ENCODE data around the gene ARHGAP11B.
"Not testable (repeated sequence)": the region's sequence is repeated elsewhere in the genome, so short reads cannot be mapped to it uniquely, and the experiment has no call there.

ARHGAP11B gene

GRCh38 chr15:30661154-30661553 lies 35.2 kb downstream of the ARHGAP11B start:
- not testable (repeated sequence) for H3K36me3 ChIP-seq (ENCODE audit: control insufficient read depth, insufficient read depth, low read length)

GRCh38 chr15:30669621-30670020 lies 43.7 kb downstream of the ARHGAP11B start:
- not testable (repeated sequence) for H3K4me1 ChIP-seq (ENCODE audit: control insufficient read depth, insufficient read depth, low read length); H3K9me3 ChIP-seq (ENCODE audit: control insufficient read depth, low read length); H3K27ac ChIP-seq (ENCODE audit: insufficient read depth, low read depth, low read length, poor library complexity, severe bottlenecking); H3K27me3 ChIP-seq (ENCODE audit: control insufficient read depth, insufficient read depth, low read length, poor library complexity, severe bottlenecking); H3K36me3 ChIP-seq (ENCODE audit: control insufficient read depth, insufficient read depth, low read length); H3K4me3 ChIP-seq (ENCODE audit: insufficient read depth, low read depth, low read length)
- WGBS, 2 experiments: 85 to 94% methylated on average over 4 of the region's 4 CpGs

More at GRCh38 chr15:30661154-30661553, 35.2 kb downstream of the ARHGAP11B start:
- 81 to 88% methylated on average over 1 of the region's 1 CpG for WGBS, 2 experiments
- H3K27ac ChIP-seq (ENCODE audit: insufficient read depth, low read depth, low read length, poor library complexity, severe bottlenecking); H3K9me3 ChIP-seq (ENCODE audit: control insufficient read depth, low read length); H3K4me1 ChIP-seq (ENCODE audit: control insufficient read depth, insufficient read depth, low read length); H3K27me3 ChIP-seq (ENCODE audit: control insufficient read depth, insufficient read depth, low read length, poor library complexity, severe bottlenecking); H3K4me3 ChIP-seq (ENCODE audit: insufficient read depth, low read depth, low read length): not testable (repeated sequence)

- WGBS, 2 experiments: 92 to 94% methylated on average over 2 of the region's 2 CpGs
- no peaks in the 10 kb centered on the region for H3K9me3 ChIP-seq (ENCODE audit: control insufficient read depth, low read length)
- peaks cover 6% of the 10 kb centered on the region for H3K36me3 ChIP-seq (ENCODE audit: control insufficient read depth, insufficient read depth, low read length)
- no peak overlapping the region for H3K27ac ChIP-seq (ENCODE audit: insufficient read depth, low read depth, low read length, poor library complexity, severe bottlenecking)
- no peaks in the 10 kb centered on the region for H3K27me3 ChIP-seq (ENCODE audit: control insufficient read depth, insufficient read depth, low read length, poor library complexity, severe bottlenecking)
- H3K4me3 ChIP-seq (ENCODE audit: insufficient read depth, low read depth, low read length): no peak overlapping the region
- H3K4me1 ChIP-seq (ENCODE audit: control insufficient read depth, insufficient read depth, low read length): no peaks in the 10 kb centered on the region
Observed at GRCh38 chr15:30670056-30670455, 44.1 kb downstream of the ARHGAP11B start.

- no peaks in the 10 kb centered on the region for H3K4me1 ChIP-seq (ENCODE audit: control insufficient read depth, insufficient read depth, low read length)
- no peaks in the 10 kb centered on the region for H3K27me3 ChIP-seq (ENCODE audit: control insufficient read depth, insufficient read depth, low read length, poor library complexity, severe bottlenecking)
- no peak overlapping the region for H3K4me3 ChIP-seq (ENCODE audit: insufficient read depth, low read depth, low read length)
- H3K27ac ChIP-seq (ENCODE audit: insufficient read depth, low read depth, low read length, poor library complexity, severe bottlenecking): no peak overlapping the region
- H3K36me3 ChIP-seq (ENCODE audit: control insufficient read depth, insufficient read depth, low read length): peaks cover 6% of the 10 kb centered on the region
- no peaks in the 10 kb centered on the region for H3K9me3 ChIP-seq (ENCODE audit: control insufficient read depth, low read length)
- WGBS, 2 experiments: 96 to 97% methylated on average over 1 of the region's 1 CpG
Observed at GRCh38 chr15:30671309-30671708, 45.4 kb downstream of the ARHGAP11B start.

- Histone ChIP-seq H3K27ac (ENCODE audit: insufficient read depth, low read depth, low read length, poor library complexity, severe bottlenecking) (no peak overlapping the region), H3K4me1 (ENCODE audit: control insufficient read depth, insufficient read depth, low read length) (no peaks in the 10 kb centered on the region), H3K9me3 (ENCODE audit: control insufficient read depth, low read length) (no peaks in the 10 kb centered on the region), H3K27me3 (ENCODE audit: control insufficient read depth, insufficient read depth, low read length, poor library complexity, severe bottlenecking) (no peaks in the 10 kb centered on the region), H3K4me3 (ENCODE audit: insufficient read depth, low read depth, low read length) (no peak overlapping the region), H3K36me3 (ENCODE audit: control insufficient read depth, insufficient read depth, low read length) (peaks cover 3% of the 10 kb centered on the region)
Observed at GRCh38 chr15:30675126-30675525, 49.2 kb downstream of the ARHGAP11B start.

GRCh38 chr15:30675891-30676290 lies 50.0 kb downstream of the ARHGAP11B start:
- H3K4me3 ChIP-seq (ENCODE audit: insufficient read depth, low read depth, low read length); H3K27ac ChIP-seq (ENCODE audit: insufficient read depth, low read depth, low read length, poor library complexity, severe bottlenecking); H3K9me3 ChIP-seq (ENCODE audit: control insufficient read depth, low read length); H3K27me3 ChIP-seq (ENCODE audit: control insufficient read depth, insufficient read depth, low read length, poor library complexity, severe bottlenecking); H3K4me1 ChIP-seq (ENCODE audit: control insufficient read depth, insufficient read depth, low read length); H3K36me3 ChIP-seq (ENCODE audit: control insufficient read depth, insufficient read depth, low read length): not testable (repeated sequence)
- WGBS, 2 experiments: 90 to 94% methylated on average over 3 to 4 of the region's 4 CpGs

GRCh38 chr15:30680997-30681396 lies 55.1 kb downstream of the ARHGAP11B start:
- not testable (repeated sequence) for H3K36me3 ChIP-seq (ENCODE audit: control insufficient read depth, insufficient read depth, low read length); H3K4me1 ChIP-seq (ENCODE audit: control insufficient read depth, insufficient read depth, low read length); H3K27me3 ChIP-seq (ENCODE audit: control insufficient read depth, insufficient read depth, low read length, poor library complexity, severe bottlenecking); H3K9me3 ChIP-seq (ENCODE audit: control insufficient read depth, low read length); H3K4me3 ChIP-seq (ENCODE audit: insufficient read depth, low read depth, low read length); H3K27ac ChIP-seq (ENCODE audit: insufficient read depth, low read depth, low read length, poor library complexity, severe bottlenecking)
- no CpG with 5 or more reads among the region's 3 CpGs for WGBS, 2 experiments

GRCh38 chr15:30685709-30686285 lies 59.9 kb downstream of the ARHGAP11B start:
- not testable (repeated sequence) for H3K9me3 ChIP-seq (ENCODE audit: control insufficient read depth, low read length); H3K27ac ChIP-seq (ENCODE audit: insufficient read depth, low read depth, low read length, poor library complexity, severe bottlenecking); H3K4me1 ChIP-seq (ENCODE audit: control insufficient read depth, insufficient read depth, low read length); H3K27me3 ChIP-seq (ENCODE audit: control insufficient read depth, insufficient read depth, low read length, poor library complexity, severe bottlenecking); H3K4me3 ChIP-seq (ENCODE audit: insufficient read depth, low read depth, low read length); H3K36me3 ChIP-seq (ENCODE audit: control insufficient read depth, insufficient read depth, low read length)
- 91 to 96% methylated on average over 3 to 5 of the region's 6 CpGs for WGBS, 2 experiments

GRCh38 chr15:30686651-30687050 lies 60.7 kb downstream of the ARHGAP11B start:
- not testable (repeated sequence) for H3K27me3 ChIP-seq (ENCODE audit: control insufficient read depth, insufficient read depth, low read length, poor library complexity, severe bottlenecking); H3K27ac ChIP-seq (ENCODE audit: insufficient read depth, low read depth, low read length, poor library complexity, severe bottlenecking); H3K4me3 ChIP-seq (ENCODE audit: insufficient read depth, low read depth, low read length); H3K4me1 ChIP-seq (ENCODE audit: control insufficient read depth, insufficient read depth, low read length); H3K9me3 ChIP-seq (ENCODE audit: control insufficient read depth, low read length); H3K36me3 ChIP-seq (ENCODE audit: control insufficient read depth, insufficient read depth, low read length)
- 73 to 78% methylated on average over 2 of the region's 2 CpGs for WGBS, 2 experiments

All from ectodermal cell (in vitro differentiated cells).